Right lobe of liver (tissue), 4 donors: ENCODE measurements around the gene ANKS1B.

Source experiments
- CTCF ChIP-seq, 4 donors: fragments of 200-600 bp in 3 of 4; fragments of 450-650 bp in 1 of 4; IDR thresholded peaks; one replicate each; pipeline versions ENCODE4 v1.5.1 to v1.8.0; 2016 to 2022; ENCODE audit warnings: antibody characterized with exemption in 4 of 4, mild to moderate bottlenecking in 2 of 4
- POLR2A ChIP-seq: fragments of 450-650 bp; IDR thresholded peaks from one replicate; pipeline ENCODE4 v1.6.1; 2017; ENCODE audit warnings: antibody characterized with exemption, mild to moderate bottlenecking
- donor health status: DM: no; HTN: no; CAD: no.
- donor health status: DM: no; HTN: no; CAD: no.
- donor health status: DM: no; HTN: yes; CAD: no.

GRCh38 chr12:99549196-99549595, 435.5 kb downstream of the ANKS1B start:
- TF ChIP-seq CTCF (IDR thresholded peaks at IDR 0.05) (no peak), POLR2A (no peak)
